Measurements from ENCODE around the gene MYRFL. TPM values are rescaled to one million over a fixed set of nuclear protein-coding genes. Genes with fewer than 3 reads are reported as not detected.

Gene MYRFL
- total RNA-seq, 1 experiment from 2014 or later, result 0.57 TPM

DNA sequence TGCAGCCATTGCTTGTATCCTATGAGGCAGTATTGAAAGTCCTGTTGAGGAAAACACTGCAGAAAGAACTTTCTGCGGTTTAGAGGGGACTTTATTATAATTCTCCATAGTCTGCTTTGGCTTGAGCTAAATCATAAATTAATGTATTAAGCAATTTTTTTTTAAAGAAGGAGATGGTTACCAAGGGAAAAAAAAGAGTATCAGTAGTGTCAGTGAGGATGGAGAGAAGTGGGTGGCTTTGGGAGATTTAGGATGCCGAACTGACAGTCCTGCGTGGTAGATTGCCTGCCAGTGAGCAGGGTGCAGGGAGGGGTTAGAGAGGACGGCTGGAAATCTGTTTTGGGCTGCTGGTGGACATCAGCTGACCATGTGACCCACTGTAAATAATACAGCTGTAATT is 96.8 kb downstream of the MYRFL start:
- Histone ChIP-seq H3K4ac (ENCODE audit: low read depth, low read length) (no peak overlapping the region), H4K8ac (replicated peaks; ENCODE audit: insufficient read length, low read depth, low read length) (no peak overlapping the region), H3K27ac (ENCODE audit: insufficient read length, low read depth, low read length) (no peak overlapping the region), H3K9me3 (ENCODE audit: control insufficient read depth, low read depth, low read length) (no peaks in the 10 kb centered on the region), H3K4me2 (ENCODE audit: insufficient read depth, insufficient read length, low read length) (no peak overlapping the region), H3K56ac (ENCODE audit: insufficient read length, low read depth, low read length) (no peak overlapping the region), H3K79me1 (ENCODE audit: insufficient read depth, low read depth, low read length, poor library complexity, severe bottlenecking) (no peaks in the 10 kb centered on the region), H2BK12ac (ENCODE audit: insufficient read length, low read depth, low read length) (no peak overlapping the region), H3K4me1 (ENCODE audit: insufficient read depth, low read length) (no peaks in the 10 kb centered on the region; the same call in 1 of the 2 replicates), H3K27me3 (ENCODE audit: insufficient read depth, low read length) (no peaks in the 10 kb centered on the region), H2AK5ac (ENCODE audit: insufficient read length, low read length) (no peak overlapping the region), H3K9ac (ENCODE audit: extremely low read depth, insufficient read length, low read length) (no peak overlapping the region), H4K5ac (ENCODE audit: insufficient read length, low read depth, low read length) (no peak overlapping the region), H2BK5ac (ENCODE audit: insufficient read length, low read length) (no peak overlapping the region), H3K14ac (ENCODE audit: insufficient read depth, low read length) (no peak overlapping the region), H2AFZ (ENCODE audit: low read length) (no peak overlapping the region), H3T11ph (ENCODE audit: low read length) (no peak overlapping the region), H2BK20ac (ENCODE audit: low read depth, low read length, poor library complexity, severe bottlenecking) (no peak overlapping the region), H3K23me2 (ENCODE audit: insufficient read length, low read depth, low read length, poor library complexity, severe bottlenecking) (no peaks in the 10 kb centered on the region), H2BK120ac (ENCODE audit: low read depth, low read length, poor library complexity, severe bottlenecking) (no peak overlapping the region), H4K20me1 (ENCODE audit: control insufficient read depth, insufficient read depth, insufficient read length) (no peaks in the 10 kb centered on the region), H2BK15ac (ENCODE audit: low read depth, low read length) (no peak overlapping the region), H4K91ac (ENCODE audit: insufficient read length, low read depth, low read length) (no peak overlapping the region), H3K18ac (ENCODE audit: insufficient read length, low read depth, low read length) (no peak overlapping the region), H3K23ac (ENCODE audit: insufficient read length, low read depth, low read length) (no peak overlapping the region), H3K79me2 (ENCODE audit: insufficient read depth, low read length) (0 out of 2 replicates have a peak, but pooled peaks cover 1% of the 10 kb centered on the region)
- Mint-ChIP-seq H3K27me3 (ENCODE audit: low read depth) (no peaks in the 10 kb centered on the region), H3K36me3 (ENCODE audit: insufficient read depth in 1 of 3, low read depth in 3 of 3) (peaks cover 3 to 9% (median 3%) of the 10 kb centered on the region in 3 experiments; a peak in 5 of 7 replicates), H3K4me1 (peaks cover 14% of the 10 kb centered on the region in 2 experiments), H3K9me3 (peaks cover 4% of the 10 kb centered on the region in 2 experiments; a peak in 4 of 5 replicates), H3K27ac (no peak overlapping the region), H3K4me3 (no peak overlapping the region)
- WGBS (ENCODE audit: extremely low coverage, insufficient read length, low lambda C conversion rate), result no CpG with 5 or more reads among the region's 4 CpGs
- TF ChIP-seq, protein P1, sequence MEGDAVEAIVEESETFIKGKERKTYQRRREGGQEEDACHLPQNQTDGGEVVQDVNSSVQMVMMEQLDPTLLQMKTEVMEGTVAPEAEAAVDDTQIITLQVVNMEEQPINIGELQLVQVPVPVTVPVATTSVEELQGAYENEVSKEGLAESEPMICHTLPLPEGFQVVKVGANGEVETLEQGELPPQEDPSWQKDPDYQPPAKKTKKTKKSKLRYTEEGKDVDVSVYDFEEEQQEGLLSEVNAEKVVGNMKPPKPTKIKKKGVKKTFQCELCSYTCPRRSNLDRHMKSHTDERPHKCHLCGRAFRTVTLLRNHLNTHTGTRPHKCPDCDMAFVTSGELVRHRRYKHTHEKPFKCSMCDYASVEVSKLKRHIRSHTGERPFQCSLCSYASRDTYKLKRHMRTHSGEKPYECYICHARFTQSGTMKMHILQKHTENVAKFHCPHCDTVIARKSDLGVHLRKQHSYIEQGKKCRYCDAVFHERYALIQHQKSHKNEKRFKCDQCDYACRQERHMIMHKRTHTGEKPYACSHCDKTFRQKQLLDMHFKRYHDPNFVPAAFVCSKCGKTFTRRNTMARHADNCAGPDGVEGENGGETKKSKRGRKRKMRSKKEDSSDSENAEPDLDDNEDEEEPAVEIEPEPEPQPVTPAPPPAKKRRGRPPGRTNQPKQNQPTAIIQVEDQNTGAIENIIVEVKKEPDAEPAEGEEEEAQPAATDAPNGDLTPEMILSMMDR (conservative IDR thresholded peaks at IDR 0.05), result no peak
- DNase-seq, result no peak
